Stimulated activated effector memory CD8-positive, alpha-beta T cell treated with anti-CD3 and anti-CD28 coated beads, Interleukin-12 subunit alpha, Interleukin-12 subunit beta, amount 100 ng/mL, for 72 hours (primary cell): ENCODE results near the gene CFAP221.
A peak's percentile ranks its signal among the peaks of the same experiment; 100 is the strongest.

Experiments used
- ATAC-seq: fragments of 150-1000 bp; cut with Tn5 transposase; 2 replicates; pipeline ENCODE4 v1.10.0; 2021
- DNase-seq, 2 donors: peaks; one replicate each; pipeline ENCODE4 v3.0.0; 2021 to 2022; ENCODE audit warnings: low spot score in 2 of 2
- H3K27ac Mint-ChIP-seq: one replicate; pipeline ENCODE4 v1.8.0; 2022; ENCODE audit warnings: mild to moderate bottlenecking, mixed read lengths
- H3K36me3 Mint-ChIP-seq: one replicate; pipeline ENCODE4 v1.8.0; 2022; ENCODE audit warnings: mild to moderate bottlenecking, mixed read lengths
- H3K4me1 Mint-ChIP-seq: one replicate; pipeline ENCODE4 v1.8.0; 2022; ENCODE audit warnings: mixed read lengths
- H3K4me3 Mint-ChIP-seq: one replicate; pipeline ENCODE4 v1.8.0; 2022; ENCODE audit warnings: mild to moderate bottlenecking, mixed read lengths
- H3K9me3 Mint-ChIP-seq: one replicate; pipeline ENCODE4 v1.8.0; 2022; ENCODE audit warnings: mixed read lengths

The CFAP221 gene

DNA sequence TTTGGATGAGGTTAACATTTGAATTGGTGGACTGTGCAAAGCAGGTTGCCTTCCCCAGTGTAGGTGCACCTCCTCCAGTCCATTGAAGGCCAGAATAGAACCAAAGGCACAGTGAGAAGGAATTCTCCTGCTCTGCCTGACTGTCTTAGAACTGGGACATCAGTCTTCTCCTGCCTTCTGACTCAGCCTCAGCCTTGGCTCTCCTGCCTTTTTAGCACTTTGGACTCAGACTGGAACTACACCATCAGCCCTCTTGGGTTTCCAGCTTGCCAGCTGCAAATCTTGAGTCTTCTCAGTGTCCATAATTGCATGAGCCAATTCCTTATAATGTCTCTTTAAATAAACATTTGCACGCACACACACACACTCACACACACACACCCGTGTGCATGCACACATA is 126.8 kb downstream of the CFAP221 start:
- Mint-ChIP-seq H3K4me3 (no peak overlapping the region), H3K27ac (no peak overlapping the region), H3K9me3 (no peaks in the 10 kb centered on the region), H3K36me3 (no peaks in the 10 kb centered on the region), H3K4me1 (no peaks in the 10 kb centered on the region)
- DNase-seq (no peak), ATAC-seq (no peak)

DNA sequence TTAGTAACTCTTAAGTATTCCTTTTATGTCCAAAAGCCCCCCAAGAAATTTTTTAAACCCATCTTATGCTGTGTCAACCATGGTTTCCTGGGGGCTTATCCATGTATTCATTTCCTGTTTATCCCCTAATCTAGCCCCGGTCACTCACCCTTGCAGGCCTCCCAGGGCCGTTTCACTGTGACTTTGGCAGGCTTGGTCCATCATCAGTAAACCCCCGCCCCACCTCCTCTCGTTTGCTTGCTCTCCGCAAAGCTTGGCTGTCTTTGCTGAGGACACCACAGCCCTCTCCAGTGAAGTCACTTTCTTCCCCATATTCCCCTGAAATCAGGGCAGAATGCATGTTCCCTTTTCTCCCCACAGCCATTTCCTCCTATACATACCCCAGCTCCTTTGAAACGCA is 127.5 kb downstream of the CFAP221 start:
- no peaks in the 10 kb centered on the region for H3K4me1 Mint-ChIP-seq
- H3K36me3 Mint-ChIP-seq: no peaks in the 10 kb centered on the region
- ATAC-seq (no peak), DNase-seq (no peak)
- H3K4me3 Mint-ChIP-seq: no peak overlapping the region
- H3K27ac Mint-ChIP-seq: no peak overlapping the region
- no peaks in the 10 kb centered on the region for H3K9me3 Mint-ChIP-seq

DNA sequence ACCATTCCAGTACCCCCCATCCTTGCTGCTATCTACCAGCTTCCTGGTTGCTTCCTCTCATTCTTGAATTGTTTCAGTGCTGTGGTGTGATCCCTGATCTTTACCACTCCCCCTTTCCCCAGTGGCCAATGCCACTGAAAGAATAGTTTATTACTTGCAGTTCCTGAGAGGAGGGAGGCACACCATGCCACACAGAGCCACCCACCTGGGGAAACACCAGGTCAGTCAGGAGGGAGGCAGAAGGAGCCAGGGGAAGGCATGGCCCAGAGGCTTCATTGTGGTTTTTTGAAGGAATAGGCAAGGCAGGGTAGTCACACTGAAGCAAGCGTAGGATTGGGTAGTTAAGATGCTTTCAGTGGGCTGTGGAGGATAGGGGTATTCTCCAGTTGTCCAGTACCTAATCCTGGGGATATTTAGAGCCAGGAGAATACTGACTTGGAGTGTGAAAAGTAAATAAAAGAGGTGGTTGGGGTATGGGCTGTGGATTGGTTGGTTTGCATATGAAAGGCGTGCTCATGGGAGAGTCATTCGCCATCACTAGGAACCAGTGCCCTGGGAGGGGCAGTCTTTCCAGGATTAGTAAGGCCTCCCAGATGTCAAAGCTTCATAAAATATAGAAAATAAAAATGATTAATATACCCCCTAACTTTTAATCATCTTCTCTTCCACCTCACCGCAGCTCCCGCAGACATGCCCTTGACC is 128.1 kb downstream of the CFAP221 start:
- Mint-ChIP-seq H3K36me3 (no peaks in the 10 kb centered on the region), H3K9me3 (no peaks in the 10 kb centered on the region), H3K4me1 (no peaks in the 10 kb centered on the region), H3K4me3 (no peak overlapping the region), H3K27ac (no peak overlapping the region)
- DNase-seq (no peak), ATAC-seq (peak; percentile 37)

DNA sequence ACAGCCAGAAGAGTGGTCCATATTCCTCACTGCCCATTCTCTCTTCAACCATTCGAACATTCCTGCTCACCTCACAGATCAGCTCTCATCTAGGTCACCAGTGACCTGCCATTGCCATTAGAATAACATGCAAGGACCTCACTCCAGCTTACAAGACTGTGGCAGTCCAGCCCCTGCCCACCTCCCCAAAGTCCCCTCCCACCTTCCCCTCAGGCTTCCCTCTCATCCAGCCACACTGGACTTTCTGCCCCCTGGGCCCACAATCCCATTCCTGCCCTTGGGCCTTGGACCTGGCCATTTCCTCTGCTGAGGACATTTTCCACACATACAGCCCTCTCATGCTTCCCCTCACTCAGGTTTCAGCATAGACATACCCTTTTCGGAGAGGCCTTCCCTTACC is 129.5 kb downstream of the CFAP221 start:
- no peak overlapping the region for H3K4me3 Mint-ChIP-seq
- no peak overlapping the region for H3K27ac Mint-ChIP-seq
- no peaks in the 10 kb centered on the region for H3K9me3 Mint-ChIP-seq
- no peak for DNase-seq
- H3K4me1 Mint-ChIP-seq: peaks cover 7% of the 10 kb centered on the region
- no peak for ATAC-seq
- H3K36me3 Mint-ChIP-seq: no peaks in the 10 kb centered on the region

DNA sequence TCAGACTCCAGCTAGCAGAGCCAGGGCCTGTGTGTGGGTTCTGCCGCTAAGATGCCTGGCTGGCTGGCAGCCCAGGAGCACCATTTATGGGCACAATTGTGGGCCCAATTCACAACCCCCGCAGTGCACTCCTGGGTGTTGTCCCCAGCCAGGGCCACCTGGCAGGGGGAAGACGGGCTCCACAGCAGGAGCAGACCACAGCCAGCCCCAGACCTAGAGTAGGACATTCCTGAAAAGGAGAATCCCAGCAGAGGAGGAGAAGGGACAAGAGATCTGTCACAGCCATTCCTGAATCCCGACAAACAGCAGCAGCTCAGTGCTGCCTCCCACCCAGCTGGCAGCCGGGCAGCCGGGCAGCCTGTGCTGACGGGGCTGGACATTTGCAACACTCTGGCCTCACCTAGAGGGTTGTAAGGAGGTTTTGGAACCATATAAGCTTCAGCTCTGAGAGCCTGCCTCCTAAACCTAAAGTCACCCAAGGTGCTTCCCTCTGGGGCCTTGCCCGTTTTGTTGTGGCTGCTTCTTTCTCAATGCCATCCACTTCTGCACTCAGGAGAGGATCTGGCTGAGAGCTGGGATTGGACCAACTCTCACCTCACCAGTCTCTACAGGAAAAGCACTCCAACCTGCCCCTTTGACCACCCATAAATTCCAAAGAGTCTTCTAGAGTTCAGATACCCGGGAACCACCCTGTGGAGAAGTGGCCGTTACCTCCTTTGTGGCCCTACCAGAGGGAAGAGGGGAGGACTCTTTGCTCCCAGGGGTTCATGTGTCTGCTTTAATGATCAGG is 130.7 kb downstream of the CFAP221 start:
- Mint-ChIP-seq H3K27ac (no peak overlapping the region), H3K4me1 (peaks cover 14% of the 10 kb centered on the region), H3K9me3 (no peaks in the 10 kb centered on the region), H3K36me3 (no peaks in the 10 kb centered on the region), H3K4me3 (no peak overlapping the region)
- no peak for DNase-seq
- no peak for ATAC-seq

DNA sequence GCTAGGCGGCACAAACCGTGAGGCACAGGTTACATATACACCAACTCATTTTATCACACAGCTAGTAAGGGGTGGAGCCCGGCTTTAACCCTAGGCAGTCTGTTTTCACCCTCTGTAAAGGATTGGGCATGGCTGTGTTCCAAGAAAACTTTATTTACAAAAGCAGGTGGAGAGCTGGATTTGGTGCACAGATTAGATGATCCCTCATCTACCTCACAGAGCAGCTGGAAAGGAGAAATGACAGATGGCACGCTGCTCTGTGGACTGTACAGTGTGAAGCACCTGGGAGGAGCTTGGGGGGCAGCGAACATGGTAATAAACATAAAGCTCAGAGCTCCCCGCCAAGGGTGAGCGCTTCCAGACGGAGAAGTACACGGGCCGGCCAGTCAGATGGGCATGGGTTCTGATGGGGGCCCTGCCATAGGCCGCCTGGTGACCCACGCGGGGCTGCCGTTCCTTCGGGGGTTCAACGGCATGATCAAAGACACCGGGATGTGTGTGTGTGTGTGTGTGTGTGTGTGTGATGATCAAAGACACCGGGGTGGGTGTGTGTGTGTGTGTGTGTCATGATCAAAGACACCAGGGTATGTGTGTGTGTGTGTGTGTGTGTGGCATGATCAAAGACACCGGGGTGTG is 133.9 kb downstream of the CFAP221 start:
- no peak for ATAC-seq
- Mint-ChIP-seq H3K4me1 (peaks cover 31% of the 10 kb centered on the region), H3K4me3 (peak overlapping the region; percentile 85), H3K36me3 (peaks cover 14% of the 10 kb centered on the region), H3K27ac (peak overlapping the region; percentile 65), H3K9me3 (no peaks in the 10 kb centered on the region)
- no peak for DNase-seq

DNA sequence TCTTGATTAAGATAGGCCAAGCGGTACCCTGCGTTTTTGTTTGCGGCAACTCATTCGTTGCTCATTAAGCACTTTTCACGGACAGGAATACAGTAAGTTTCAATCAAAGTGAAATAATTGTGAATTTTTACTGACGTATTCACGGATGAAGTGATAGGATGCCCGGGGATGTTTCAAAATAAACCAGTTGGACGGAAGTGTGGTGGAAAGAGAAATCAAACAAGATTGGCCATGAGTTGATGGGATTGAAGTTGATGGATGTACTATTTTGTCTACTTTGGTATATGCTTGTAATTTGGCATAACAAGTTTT is 135.2 kb downstream of the CFAP221 start:
- Mint-ChIP-seq H3K4me1 (peaks cover 41% of the 10 kb centered on the region), H3K27ac (peak overlapping the region; percentile 88), H3K9me3 (no peaks in the 10 kb centered on the region), H3K36me3 (peaks cover 14% of the 10 kb centered on the region), H3K4me3 (peak overlapping the region; percentile 85)
- no peak for ATAC-seq
- no peak for DNase-seq

DNA sequence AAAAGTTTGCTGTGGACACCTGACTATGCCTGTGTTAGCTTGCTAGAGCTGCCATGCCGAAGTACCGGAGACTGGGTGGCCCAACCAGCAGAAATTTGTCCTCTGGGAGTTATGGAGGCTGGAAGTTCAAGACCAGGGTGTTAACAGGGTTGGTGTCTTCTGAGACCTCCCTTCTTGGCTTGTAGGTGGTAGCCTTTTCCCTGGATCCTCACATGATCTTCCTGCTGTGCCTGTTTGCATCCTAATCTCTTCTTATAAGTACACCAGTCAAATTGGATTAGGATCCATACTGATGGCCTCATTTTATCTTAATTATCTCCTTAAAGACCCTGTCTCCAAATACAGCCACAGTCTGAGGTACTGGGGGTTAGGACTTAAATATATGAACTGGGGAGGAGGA is 135.6 kb downstream of the CFAP221 start:
- H3K27ac Mint-ChIP-seq: peak overlapping the region; percentile 88

DNA sequence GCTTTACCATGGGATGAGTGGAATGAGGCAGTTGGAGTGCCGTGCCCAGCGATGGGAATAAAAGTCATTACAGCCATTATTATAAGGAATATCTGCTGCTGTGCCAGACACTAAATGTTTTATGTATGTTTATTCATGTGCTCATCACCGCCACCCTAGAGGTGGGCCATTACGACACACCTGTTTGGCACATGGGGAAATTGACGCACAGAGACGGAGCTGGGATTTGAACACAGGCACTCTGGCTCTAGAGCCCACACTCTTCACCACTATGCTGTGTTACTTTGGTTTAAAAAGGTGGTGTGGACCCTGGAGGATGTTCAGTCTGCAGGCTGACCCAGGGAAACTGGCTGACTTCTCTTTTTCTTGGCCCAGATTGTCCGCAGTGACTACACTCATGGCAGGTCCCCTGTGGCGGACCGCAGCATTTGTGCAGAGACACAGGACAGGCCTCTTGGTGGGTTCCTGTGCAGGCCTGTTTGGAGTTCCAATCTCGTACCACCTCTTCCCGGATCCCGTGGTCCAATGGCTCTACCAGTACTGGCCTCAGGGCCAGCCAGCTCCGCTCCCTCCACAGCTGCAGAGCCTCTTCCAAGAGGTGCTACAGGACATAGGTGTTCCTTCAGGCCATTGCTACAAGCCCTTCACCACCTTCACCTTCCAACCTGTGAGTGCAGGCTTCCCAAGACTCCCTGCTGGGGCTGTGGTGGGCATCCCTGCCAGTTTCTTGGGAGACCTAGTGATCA is 136.4 kb downstream of the CFAP221 start:
- H3K36me3 Mint-ChIP-seq: peaks cover 15% of the 10 kb centered on the region
- no peaks in the 10 kb centered on the region for H3K9me3 Mint-ChIP-seq
- H3K4me3 Mint-ChIP-seq: peak overlapping the region; percentile 85
- H3K4me1 Mint-ChIP-seq: peaks cover 41% of the 10 kb centered on the region
- H3K27ac Mint-ChIP-seq: no peak overlapping the region
- DNase-seq (no peak), ATAC-seq (no peak)

More for the DNA sequence above, 135.6 kb downstream of the CFAP221 start:
- no peak for ATAC-seq
- peaks cover 14% of the 10 kb centered on the region for H3K36me3 Mint-ChIP-seq
- H3K9me3 Mint-ChIP-seq: no peaks in the 10 kb centered on the region
- H3K4me3 Mint-ChIP-seq: peak overlapping the region; percentile 85
- peaks cover 41% of the 10 kb centered on the region for H3K4me1 Mint-ChIP-seq
- DNase-seq: no peak

DNA sequence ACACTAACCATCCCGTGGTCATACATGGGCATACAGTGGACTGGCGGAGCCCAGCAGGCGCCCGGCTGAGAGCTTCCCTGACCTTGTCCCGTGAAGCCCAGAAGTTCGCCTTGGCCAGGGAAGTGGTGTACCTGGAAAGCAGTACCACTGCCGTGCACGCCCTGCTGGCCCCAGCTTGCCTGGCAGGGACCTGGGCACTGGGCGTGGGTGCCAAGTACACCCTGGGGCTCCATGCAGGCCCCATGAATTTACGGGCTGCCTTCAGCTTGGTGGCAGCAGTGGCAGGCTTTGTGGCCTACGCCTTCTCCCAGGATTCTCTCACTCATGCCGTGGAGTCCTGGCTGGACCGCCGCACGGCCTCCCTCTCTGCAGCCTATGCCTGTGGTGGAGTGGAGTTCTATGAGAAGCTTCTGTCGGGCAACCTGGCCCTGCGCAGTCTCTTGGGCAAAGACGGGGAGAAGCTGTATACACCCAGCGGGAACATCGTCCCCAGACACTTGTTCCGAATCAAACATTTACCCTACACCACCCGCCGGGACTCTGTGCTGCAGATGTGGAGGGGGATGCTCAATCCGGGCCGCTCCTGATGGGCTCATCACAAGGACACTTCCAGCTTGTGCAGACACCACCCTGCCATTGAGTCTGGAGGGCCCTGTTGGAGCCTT is 137.1 kb downstream of the CFAP221 start:
- H3K27ac Mint-ChIP-seq: no peak overlapping the region
- H3K4me3 Mint-ChIP-seq: peak overlapping the region; percentile 36

DNA sequence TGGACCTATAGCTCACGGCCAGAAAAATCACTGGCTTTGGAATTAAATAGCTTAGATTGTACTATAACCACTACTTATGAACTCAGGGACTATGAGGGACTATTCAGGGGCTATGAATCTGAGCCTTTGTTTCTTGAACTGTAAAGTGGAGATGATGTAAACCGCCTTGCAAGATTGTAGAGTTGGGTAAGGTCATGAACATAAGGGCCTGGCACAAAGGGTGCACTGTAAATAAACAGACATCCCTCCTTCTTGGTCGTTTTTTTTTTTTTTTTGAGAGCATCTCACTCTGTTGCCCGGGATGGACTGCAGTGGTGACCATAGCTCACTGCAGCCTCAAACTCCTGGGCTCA is 137.6 kb downstream of the CFAP221 start:
- peaks cover 41% of the 10 kb centered on the region for H3K4me1 Mint-ChIP-seq
- peak overlapping the region; percentile 73 for H3K27ac Mint-ChIP-seq
- DNase-seq (no peak), ATAC-seq (no peak)
- no peak overlapping the region for H3K4me3 Mint-ChIP-seq
- peaks cover 21% of the 10 kb centered on the region for H3K36me3 Mint-ChIP-seq
- H3K9me3 Mint-ChIP-seq: no peaks in the 10 kb centered on the region

More for the DNA sequence above, 137.1 kb downstream of the CFAP221 start:
- DNase-seq (no peak), ATAC-seq (no peak)
- peaks cover 21% of the 10 kb centered on the region for H3K36me3 Mint-ChIP-seq
- H3K9me3 Mint-ChIP-seq: no peaks in the 10 kb centered on the region
- H3K4me1 Mint-ChIP-seq: peaks cover 41% of the 10 kb centered on the region

DNA sequence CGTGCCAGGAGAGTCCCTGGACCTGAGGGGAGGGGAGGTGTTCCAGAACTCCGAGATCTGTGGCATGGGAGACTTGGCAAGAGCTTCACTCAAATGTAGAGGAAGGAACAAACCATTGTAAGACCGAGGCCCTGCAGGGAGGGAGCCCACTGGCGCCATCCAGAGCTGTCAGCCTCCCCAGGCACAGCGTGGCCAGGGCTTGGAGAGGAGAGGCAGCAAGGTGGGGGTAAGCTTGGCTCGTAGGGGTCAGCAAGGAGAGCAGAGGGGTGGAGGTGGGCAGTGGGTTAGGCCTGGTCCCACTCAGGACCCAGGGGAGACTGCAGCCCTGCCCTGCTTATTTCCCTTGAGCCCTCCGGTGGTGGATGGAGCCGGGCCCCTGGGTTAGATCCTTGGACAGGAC is 138.3 kb downstream of the CFAP221 start:
- Mint-ChIP-seq H3K27ac (peak overlapping the region; percentile 73), H3K36me3 (peaks cover 24% of the 10 kb centered on the region), H3K4me3 (no peak overlapping the region), H3K9me3 (no peaks in the 10 kb centered on the region), H3K4me1 (peaks cover 41% of the 10 kb centered on the region)
- DNase-seq (no peak), ATAC-seq (no peak)

DNA sequence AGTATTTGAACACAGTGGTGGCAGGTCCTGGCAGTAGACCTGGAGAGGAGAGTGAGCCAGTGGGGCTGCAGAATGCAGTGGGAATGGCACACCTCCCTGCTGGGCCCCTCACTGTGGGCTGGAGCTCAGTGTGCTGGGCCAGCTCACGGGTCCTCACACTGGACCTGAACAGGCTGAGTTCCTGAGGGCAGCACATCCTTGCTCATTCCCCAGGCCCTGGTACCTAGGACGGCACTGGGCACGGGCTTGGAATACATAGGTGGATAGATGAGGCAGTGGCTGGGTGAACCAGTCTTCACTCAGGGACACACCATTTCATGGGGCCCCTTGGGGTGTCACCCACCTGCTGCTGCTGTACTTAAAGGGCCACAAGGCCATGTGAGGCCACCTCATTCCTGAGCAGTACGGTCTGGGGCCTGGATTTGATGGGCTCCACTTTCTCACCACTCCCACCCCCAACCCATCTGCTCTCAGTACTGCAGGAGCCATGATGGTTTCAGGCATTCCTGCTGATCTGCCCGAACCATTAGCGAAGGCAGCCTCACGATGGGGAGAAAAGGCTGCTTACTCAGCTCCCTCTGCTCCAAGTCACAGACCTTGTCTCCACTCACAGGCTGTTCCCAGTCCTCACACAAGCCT is 138.9 kb downstream of the CFAP221 start:
- no peaks in the 10 kb centered on the region for H3K9me3 Mint-ChIP-seq
- H3K4me1 Mint-ChIP-seq: peaks cover 37% of the 10 kb centered on the region
- no peak overlapping the region for H3K4me3 Mint-ChIP-seq
- no peak for DNase-seq
- peaks cover 27% of the 10 kb centered on the region for H3K36me3 Mint-ChIP-seq
- H3K27ac Mint-ChIP-seq: peak overlapping the region; percentile 73
- ATAC-seq: no peak

DNA sequence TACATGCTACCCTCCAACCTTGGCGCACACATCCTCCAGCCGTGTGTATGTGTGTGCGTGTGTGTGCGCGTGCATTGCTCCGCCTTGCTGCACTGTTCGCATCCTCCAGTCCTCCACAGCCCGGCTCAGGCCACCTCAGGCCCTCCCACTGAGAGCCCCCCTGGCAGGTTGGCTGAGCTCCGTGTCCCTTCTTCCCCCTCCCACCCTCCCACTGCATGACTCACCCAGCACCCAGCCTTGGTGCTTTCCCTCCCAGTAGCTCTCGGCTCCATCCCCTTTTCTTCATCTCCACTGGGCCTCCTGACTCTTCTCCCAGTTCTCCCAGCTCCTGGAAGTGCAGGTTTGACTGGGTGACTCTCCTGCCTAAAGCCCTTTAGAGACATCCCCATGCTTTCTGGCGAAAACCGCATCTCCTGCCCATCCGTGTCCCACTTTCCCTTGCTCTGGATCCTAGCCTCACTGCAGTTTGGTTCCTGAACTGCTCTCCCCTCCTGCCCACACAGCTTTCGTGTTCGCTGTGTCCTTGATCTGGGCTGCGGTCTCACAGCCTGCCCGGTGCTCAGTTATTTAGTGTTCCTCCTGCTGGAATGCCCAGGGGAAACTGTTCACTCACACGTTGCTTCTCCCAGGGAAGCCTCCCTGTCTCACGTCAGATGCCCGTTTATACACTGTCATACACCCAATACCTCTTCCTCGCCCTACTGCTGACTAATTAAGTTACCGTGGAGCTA is 139.6 kb downstream of the CFAP221 start:
- peaks cover 34% of the 10 kb centered on the region for H3K4me1 Mint-ChIP-seq
- no peaks in the 10 kb centered on the region for H3K9me3 Mint-ChIP-seq
- ATAC-seq: no peak
- H3K27ac Mint-ChIP-seq: no peak overlapping the region
- H3K36me3 Mint-ChIP-seq: peaks cover 27% of the 10 kb centered on the region
- no peak overlapping the region for H3K4me3 Mint-ChIP-seq
- DNase-seq: no peak
